Suprapubic skin (tissue), 4 donors: ENCODE results near the gene IGF2BP2. TPM values are rescaled to one million over a fixed set of nuclear protein-coding genes. Genes with fewer than 3 reads are reported as not detected.
"Not testable (repeated sequence)": the region's sequence is repeated elsewhere in the genome, so short reads cannot be mapped to it uniquely, and the experiment has no call there.

Source experiments
- DNase-seq, 2 donors: peaks; one replicate each; pipeline ENCODE4 v3.0.0-alpha.2; 2019; ENCODE audit warnings: low spot score in 2 of 2
- H3K27ac ChIP-seq: fragments of 200-600 bp; sonication (generic); one replicate; pipeline ENCODE4 v1.5.1; 2019
- H3K27me3 ChIP-seq: fragments of 200-600 bp; sonication (generic); one replicate; pipeline ENCODE4 v1.5.1; 2019
- H3K36me3 ChIP-seq: fragments of 200-600 bp; sonication (generic); one replicate; pipeline ENCODE4 v1.5.1; 2019
- H3K4me1 ChIP-seq: fragments of 200-600 bp; sonication (generic); one replicate; pipeline ENCODE4 v1.5.1; 2019
- H3K4me3 ChIP-seq: fragments of 200-600 bp; sonication (generic); one replicate; pipeline ENCODE4 v1.5.1; 2019; ENCODE audit warnings: mild to moderate bottlenecking
- H3K9me3 ChIP-seq: fragments of 200-600 bp; sonication (generic); one replicate; pipeline ENCODE4 v1.5.1; 2019
- EP300 ChIP-seq: sonication (generic); formaldehyde crosslinking; IDR thresholded peaks from one replicate; pipeline ENCODE4 v1.6.1; 2017; ENCODE audit warnings: antibody characterized with exemption
- POLR2A ChIP-seq, 2 donors: fragments of 450-650 bp; IDR thresholded peaks; one replicate each; pipeline ENCODE4 v1.6.1; 2017; ENCODE audit warnings: antibody characterized with exemption in 2 of 2, mild to moderate bottlenecking in 2 of 2, moderate library complexity in 2 of 2
- POLR2AphosphoS5 ChIP-seq, 3 donors: sonication (generic); formaldehyde crosslinking; IDR thresholded peaks; one replicate each; pipeline ENCODE4 v1.6.1; 2017; ENCODE audit warnings: antibody characterized with exemption in 3 of 3
- WGBS: methylation state at CpG from one replicate; pipeline ENCODE4 v1.1.5; 2018; 5-methylcytosine and 5-hydroxymethylcytosine counted together
- total RNA-seq, 4 donors: library from RNA; depleted of rRNA; stranded (reverse); fragments of >200 nt; gene quantifications; one replicate each; pipeline ENCODE4 v1.1.0, GENCODE V29; 2016
- TF ChIP-seq, protein P1 (sequence below), 2 donors: fragments of 200-600 bp in 1 of 2; fragments of 450-650 bp in 1 of 2; sonication (generic) in 1 of 2; IDR thresholded peaks; one replicate each; pipeline ENCODE4 v1.5.1; 2016 to 2019; ENCODE audit warnings: antibody characterized with exemption in 2 of 2, mild to moderate bottlenecking in 1 of 2, moderate library complexity in 1 of 2

IGF2BP2 gene
- total RNA-seq, 4 donors from 2014 or later, result 7.6 to 29.9 (median 8.4) TPM

DNA sequence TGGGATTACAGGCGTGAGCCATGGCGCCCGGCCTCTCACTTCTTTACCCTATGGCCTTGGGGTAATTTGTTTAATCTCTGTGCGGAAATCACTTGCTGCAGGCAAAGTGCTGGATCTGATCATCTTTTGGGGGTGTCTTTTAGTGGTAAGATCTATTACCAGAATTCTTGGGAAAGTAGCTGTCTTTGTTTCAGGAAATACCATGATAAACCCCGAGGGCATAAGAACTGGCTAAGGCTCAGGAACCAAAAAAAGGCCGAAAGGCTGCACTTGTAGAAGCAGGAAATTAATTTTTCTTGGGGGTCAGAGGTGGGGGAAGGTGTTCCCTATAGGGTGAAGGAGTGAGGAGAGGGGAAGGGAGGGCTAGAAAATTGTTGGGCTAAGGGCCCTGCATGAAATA is 22.7 kb upstream of the IGF2BP2 start:
- no peak for DNase-seq
- Histone ChIP-seq H3K9me3 (no peaks in the 10 kb centered on the region), H3K27me3 (no peaks in the 10 kb centered on the region), H3K36me3 (no peaks in the 10 kb centered on the region), H3K4me3 (no peak overlapping the region), H3K4me1 (no peaks in the 10 kb centered on the region), H3K27ac (no peak overlapping the region)
- 64% methylated on average over 6 of the region's 6 CpGs for WGBS
- no peak for TF ChIP-seq POLR2A (IDR thresholded peaks at IDR 0.05)
- no peak for TF ChIP-seq EP300

DNA sequence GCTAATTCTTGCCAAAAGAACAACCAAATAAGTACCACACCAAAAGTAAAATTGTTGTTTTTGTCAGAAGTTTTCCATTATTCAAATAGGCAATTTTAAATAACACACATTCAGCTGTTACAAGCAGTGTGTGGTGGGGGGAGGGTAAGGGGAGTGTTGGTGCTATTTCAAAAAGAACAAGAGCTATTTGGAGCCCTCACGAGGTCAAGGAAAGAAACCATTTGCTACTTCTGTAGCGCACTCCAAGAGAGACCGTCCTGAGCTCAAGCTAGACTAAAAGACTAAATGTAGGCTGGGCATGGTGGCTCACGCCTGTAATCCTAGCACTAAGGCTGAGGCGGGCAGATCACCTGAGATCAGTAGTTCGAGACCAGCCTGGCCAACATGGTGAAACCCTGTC is 21.2 kb upstream of the IGF2BP2 start:
- no peak overlapping the region for H3K27ac ChIP-seq
- H3K36me3 ChIP-seq, result no peaks in the 10 kb centered on the region
- no peak for DNase-seq
- H3K4me1 ChIP-seq, result no peaks in the 10 kb centered on the region
- WGBS, result 65% methylated on average over 6 of the region's 6 CpGs
- H3K4me3 ChIP-seq, result no peak overlapping the region
- no peak for TF ChIP-seq POLR2AphosphoS5 (IDR thresholded peaks at IDR 0.05)
- no peak for TF ChIP-seq EP300
- TF ChIP-seq, protein P1, sequence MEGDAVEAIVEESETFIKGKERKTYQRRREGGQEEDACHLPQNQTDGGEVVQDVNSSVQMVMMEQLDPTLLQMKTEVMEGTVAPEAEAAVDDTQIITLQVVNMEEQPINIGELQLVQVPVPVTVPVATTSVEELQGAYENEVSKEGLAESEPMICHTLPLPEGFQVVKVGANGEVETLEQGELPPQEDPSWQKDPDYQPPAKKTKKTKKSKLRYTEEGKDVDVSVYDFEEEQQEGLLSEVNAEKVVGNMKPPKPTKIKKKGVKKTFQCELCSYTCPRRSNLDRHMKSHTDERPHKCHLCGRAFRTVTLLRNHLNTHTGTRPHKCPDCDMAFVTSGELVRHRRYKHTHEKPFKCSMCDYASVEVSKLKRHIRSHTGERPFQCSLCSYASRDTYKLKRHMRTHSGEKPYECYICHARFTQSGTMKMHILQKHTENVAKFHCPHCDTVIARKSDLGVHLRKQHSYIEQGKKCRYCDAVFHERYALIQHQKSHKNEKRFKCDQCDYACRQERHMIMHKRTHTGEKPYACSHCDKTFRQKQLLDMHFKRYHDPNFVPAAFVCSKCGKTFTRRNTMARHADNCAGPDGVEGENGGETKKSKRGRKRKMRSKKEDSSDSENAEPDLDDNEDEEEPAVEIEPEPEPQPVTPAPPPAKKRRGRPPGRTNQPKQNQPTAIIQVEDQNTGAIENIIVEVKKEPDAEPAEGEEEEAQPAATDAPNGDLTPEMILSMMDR (IDR thresholded peaks at IDR 0.05), result no peak
- TF ChIP-seq POLR2A (IDR thresholded peaks at IDR 0.05), result no peak
- no peaks in the 10 kb centered on the region for H3K27me3 ChIP-seq
- no peaks in the 10 kb centered on the region for H3K9me3 ChIP-seq

DNA sequence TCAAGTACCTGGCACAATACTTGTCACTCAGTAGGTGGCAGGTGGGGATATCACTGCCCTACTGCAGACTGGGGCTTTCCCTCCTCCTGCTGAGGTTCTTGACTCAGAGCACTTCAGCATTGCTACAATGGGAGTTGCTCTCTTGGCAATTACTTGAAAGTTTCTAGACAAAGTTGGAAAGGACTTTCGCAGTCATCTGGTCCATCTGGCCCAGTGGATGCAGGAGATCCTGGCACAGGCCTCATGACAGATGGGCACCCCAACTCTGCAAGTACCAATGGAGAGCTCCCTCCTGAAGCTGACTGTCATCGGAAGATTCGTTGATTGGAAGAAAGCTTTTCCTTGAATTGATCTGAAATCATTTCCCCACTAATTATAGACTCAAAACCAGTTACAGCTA is 19.2 kb upstream of the IGF2BP2 start:
- Histone ChIP-seq H3K27ac (no peak overlapping the region), H3K36me3 (no peaks in the 10 kb centered on the region), H3K4me1 (no peaks in the 10 kb centered on the region), H3K4me3 (no peak overlapping the region), H3K27me3 (no peaks in the 10 kb centered on the region), H3K9me3 (no peaks in the 10 kb centered on the region)
- no peak for TF ChIP-seq EP300
- TF ChIP-seq POLR2AphosphoS5 (IDR thresholded peaks at IDR 0.05), result no peak
- TF ChIP-seq, protein P1 (IDR thresholded peaks at IDR 0.05), result no peak
- TF ChIP-seq POLR2A (IDR thresholded peaks at IDR 0.05), result no peak
- no peak for DNase-seq
- WGBS, result 76% methylated on average over 3 of the region's 3 CpGs

DNA sequence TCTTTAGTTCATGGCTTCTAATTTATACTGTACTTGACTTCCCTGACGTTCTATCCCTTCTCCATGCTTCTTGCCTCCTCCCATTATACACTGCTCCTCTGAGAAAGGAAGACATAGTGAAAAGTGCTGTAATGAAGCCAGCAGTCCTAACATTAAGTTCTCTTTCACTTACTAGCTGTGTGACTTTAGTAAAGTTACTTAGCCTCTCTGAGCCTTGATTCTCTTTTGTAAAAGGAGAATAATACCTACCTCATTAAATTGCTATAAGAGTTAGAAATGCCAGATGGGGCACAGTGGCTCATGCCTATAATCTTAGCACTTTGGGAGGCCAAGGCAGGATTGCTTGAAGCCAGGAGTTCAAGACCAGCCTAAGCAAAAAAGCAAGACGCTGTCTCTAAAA is 18.8 kb upstream of the IGF2BP2 start:
- DNase-seq, result no peak
- no peak overlapping the region for H3K4me3 ChIP-seq
- no peaks in the 10 kb centered on the region for H3K36me3 ChIP-seq
- H3K27ac ChIP-seq, result no peak overlapping the region
- TF ChIP-seq POLR2A (IDR thresholded peaks at IDR 0.05) (no peak), EP300 (no peak), POLR2AphosphoS5 (IDR thresholded peaks at IDR 0.05) (no peak)
- TF ChIP-seq, protein P1 (IDR thresholded peaks at IDR 0.05), result no peak
- no peaks in the 10 kb centered on the region for H3K27me3 ChIP-seq
- H3K9me3 ChIP-seq, result no peaks in the 10 kb centered on the region
- no peaks in the 10 kb centered on the region for H3K4me1 ChIP-seq
- WGBS, result 89% methylated on average over 2 of the region's 2 CpGs

DNA sequence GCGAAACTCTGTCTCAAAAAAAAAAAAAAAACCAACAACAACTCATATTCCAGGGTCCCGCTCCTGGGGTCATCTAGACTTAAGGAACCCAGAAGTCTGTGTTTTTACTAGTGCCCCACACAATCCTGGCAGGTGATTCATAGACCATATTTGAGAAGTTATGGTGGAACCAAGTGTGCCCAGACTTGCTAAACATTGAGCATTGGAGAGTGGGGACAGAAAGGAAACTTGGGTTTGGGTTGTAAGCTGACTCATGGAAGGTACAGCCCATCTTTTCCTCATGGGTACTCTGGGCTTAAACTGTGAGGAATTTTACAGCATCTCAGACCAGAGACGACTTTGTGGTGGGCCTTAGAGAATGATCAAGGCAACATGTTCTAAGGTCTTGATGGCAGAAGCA is 18.3 kb upstream of the IGF2BP2 start:
- Histone ChIP-seq H3K4me1 (no peaks in the 10 kb centered on the region), H3K9me3 (no peaks in the 10 kb centered on the region), H3K27ac (no peak overlapping the region), H3K36me3 (no peaks in the 10 kb centered on the region), H3K4me3 (no peak overlapping the region), H3K27me3 (no peaks in the 10 kb centered on the region)
- WGBS, result 86% methylated on average over 3 of the region's 3 CpGs
- no peak for TF ChIP-seq POLR2AphosphoS5 (IDR thresholded peaks at IDR 0.05)
- TF ChIP-seq POLR2A (IDR thresholded peaks at IDR 0.05), result no peak
- no peak for TF ChIP-seq EP300
- TF ChIP-seq, protein P1 (IDR thresholded peaks at IDR 0.05), result no peak
- DNase-seq, result no peak

DNA sequence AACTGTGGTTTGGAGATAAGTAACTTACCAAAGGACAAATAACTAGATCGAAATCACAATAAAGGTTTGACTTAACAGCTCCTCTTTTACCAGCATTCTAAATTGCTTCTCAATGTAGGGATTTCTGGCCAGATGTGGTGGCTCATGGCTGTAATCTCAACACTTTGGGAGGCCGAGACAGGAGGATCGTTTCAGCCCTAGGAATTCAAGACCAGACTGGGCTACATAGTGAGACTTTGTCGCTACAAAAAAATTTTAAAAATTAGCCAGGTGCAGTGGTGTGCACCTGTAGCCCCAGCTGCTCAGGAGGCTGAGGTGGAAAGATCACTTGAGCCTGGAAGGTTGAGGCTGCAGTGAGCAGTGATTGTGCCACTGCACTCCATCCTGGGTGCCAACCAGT is 17.4 kb upstream of the IGF2BP2 start:
- no peak overlapping the region for H3K4me3 ChIP-seq
- 92% methylated on average over 4 of the region's 4 CpGs for WGBS
- no peak overlapping the region for H3K27ac ChIP-seq
- TF ChIP-seq, protein P1 (IDR thresholded peaks at IDR 0.05), result no peak
- TF ChIP-seq EP300, result no peak
- no peak for TF ChIP-seq POLR2AphosphoS5 (IDR thresholded peaks at IDR 0.05)
- TF ChIP-seq POLR2A (IDR thresholded peaks at IDR 0.05), result no peak
- no peaks in the 10 kb centered on the region for H3K4me1 ChIP-seq
- no peak for DNase-seq
- H3K9me3 ChIP-seq, result no peaks in the 10 kb centered on the region
- H3K36me3 ChIP-seq, result no peaks in the 10 kb centered on the region
- no peaks in the 10 kb centered on the region for H3K27me3 ChIP-seq

DNA sequence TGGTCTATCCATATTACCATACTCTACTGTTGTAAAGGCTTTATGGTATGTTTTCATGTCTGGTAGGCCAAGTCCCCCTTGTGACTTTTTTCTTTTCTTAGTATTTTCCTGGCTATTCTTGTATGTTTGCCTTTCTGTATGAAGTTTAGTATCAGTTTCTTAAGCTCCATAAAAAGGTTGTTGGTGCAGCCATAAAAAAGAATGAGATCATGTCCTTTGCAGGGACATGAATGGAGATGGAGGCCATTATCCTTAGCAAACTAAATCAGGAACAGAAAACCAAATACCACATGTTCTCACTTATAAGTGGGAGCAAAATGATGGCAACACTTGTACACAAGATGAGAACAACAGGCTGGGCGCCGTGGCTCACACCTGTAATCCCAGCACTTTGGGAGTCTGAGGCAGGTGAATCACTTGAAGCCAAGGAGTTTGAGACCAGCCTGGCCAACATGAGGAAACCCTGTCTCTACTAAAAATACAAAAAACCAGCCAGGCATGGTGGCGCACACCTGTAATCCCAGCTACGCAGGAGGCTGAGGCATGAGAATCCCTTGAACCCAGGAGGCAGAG is 13.7 kb upstream of the IGF2BP2 start:
- not testable (repeated sequence) for H3K36me3 ChIP-seq, H3K9me3 ChIP-seq, DNase-seq, H3K4me1 ChIP-seq, H3K27me3 ChIP-seq, H3K27ac ChIP-seq, H3K4me3 ChIP-seq
- WGBS, result 78% methylated on average over 4 of the region's 4 CpGs
